Tibial nerve (tissue), 4 donors: ENCODE results near the gene BANP. TPM values are rescaled to one million over a fixed set of nuclear protein-coding genes. Genes with fewer than 3 reads are reported as not detected.
A peak's percentile ranks its signal among the peaks of the same experiment; 100 is the strongest.

ENCODE experiments used
- DNase-seq, 2 donors: peaks; one replicate each; pipeline ENCODE4 v3.0.0-alpha.2; 2019; ENCODE audit warnings: low spot score in 2 of 2
- H3K27ac ChIP-seq, 4 donors: fragments of 200-600 bp; sonication (generic) in 3 of 4; one replicate each; pipeline ENCODE4 v1.5.1; 2017 to 2019; ENCODE audit warnings: mild to moderate bottlenecking in 1 of 4
- H3K27me3 ChIP-seq, 2 donors: fragments of 200-600 bp; sonication (generic) in 1 of 2; one replicate each; pipeline versions ENCODE4 v1.5.1 to v1.6.0; 2017 to 2019
- H3K36me3 ChIP-seq, 3 donors: fragments of 200-600 bp; sonication (generic); one replicate each; pipeline ENCODE4 v1.5.1; 2018 to 2019
- H3K4me1 ChIP-seq, 4 donors: fragments of 200-600 bp; sonication (generic) in 3 of 4; one replicate each; pipeline ENCODE4 v1.5.1; 2017 to 2019
- H3K4me3 ChIP-seq, 4 donors: fragments of 200-600 bp; sonication (generic) in 3 of 4; one replicate each; pipeline ENCODE4 v1.5.1; 2017 to 2019; ENCODE audit warnings: mild to moderate bottlenecking in 1 of 4, moderate library complexity in 1 of 4
- H3K9me3 ChIP-seq, 4 donors: fragments of 200-600 bp; sonication (generic) in 3 of 4; one replicate each; pipeline ENCODE4 v1.5.1; 2017 to 2019
- CTCF ChIP-seq, 5 experiments: fragments of 200-600 bp in 3 of 5; fragments of 450-650 bp in 2 of 5; sonication (generic) in 3 of 5; IDR thresholded peaks; one replicate each; pipeline ENCODE4 v1.5.1; 2016 to 2019; ENCODE audit warnings: antibody characterized with exemption in 5 of 5, mild to moderate bottlenecking in 3 of 5, moderate library complexity in 2 of 5
- EP300 ChIP-seq, 2 donors: sonication (generic); formaldehyde crosslinking; IDR thresholded peaks; one replicate each; pipeline ENCODE4 v1.6.1; 2017; ENCODE audit warnings: antibody characterized with exemption in 2 of 2, mild to moderate bottlenecking in 1 of 2
- POLR2A ChIP-seq, 2 donors: fragments of 450-650 bp; IDR thresholded peaks; one replicate each; pipeline ENCODE4 v1.6.1; 2017; ENCODE audit warnings: antibody characterized with exemption in 2 of 2, mild to moderate bottlenecking in 2 of 2, moderate library complexity in 2 of 2
- WGBS, 2 donors: methylation state at CpG; one replicate each; pipeline ENCODE4 v1.1.5; 2018; 5-methylcytosine and 5-hydroxymethylcytosine counted together
- total RNA-seq, 4 donors: library from RNA; depleted of rRNA; stranded (reverse); fragments of >200 nt; gene quantifications; one replicate each; pipeline ENCODE4 v1.1.0, GENCODE V29; 2016

The BANP gene
- total RNA-seq, 4 donors from 2014 or later: 21.9 to 27.3 (median 24.6) TPM

GRCh38 chr16:87956365-87957231, 5.4 kb downstream of the BANP start:
- Histone ChIP-seq H3K4me1 (peaks cover 0 to 57% (median 37%) of the 10 kb centered on the region in 4 donors), H3K27ac (peak overlapping the region in 3 of 4 donors; percentile 26 to 60 (median 44)), H3K36me3 (peaks cover 0 to 23% (median 0%) of the 10 kb centered on the region in 3 donors), H3K27me3 (no peaks in the 10 kb centered on the region), H3K4me3 (peak overlapping the region in 2 of 4 donors; percentile 14 to 16), H3K9me3 (no peaks in the 10 kb centered on the region)
- 36 to 38% methylated on average over 30 of the region's 30 CpGs for WGBS, 2 donors
- DNase-seq: no peak
- TF ChIP-seq POLR2A (IDR thresholded peaks at IDR 0.05): peak in 1 of 2 donors; percentile 25
- peak in 1 of 2 donors; percentile 48 for TF ChIP-seq EP300 (IDR thresholded peaks at IDR 0.05)
- no peak for TF ChIP-seq CTCF (IDR thresholded peaks at IDR 0.05)

- Histone ChIP-seq H3K36me3 (peaks cover 0 to 23% (median 0%) of the 10 kb centered on the region in 3 donors), H3K9me3 (no peaks in the 10 kb centered on the region), H3K4me3 (no peak overlapping the region), H3K27me3 (no peaks in the 10 kb centered on the region), H3K27ac (peak overlapping the region in 1 of 4 donors; percentile 44), H3K4me1 (peaks cover 0 to 50% (median 31%) of the 10 kb centered on the region in 4 donors)
- DNase-seq: no peak
- TF ChIP-seq CTCF (IDR thresholded peaks at IDR 0.05) (no peak), POLR2A (IDR thresholded peaks at IDR 0.05) (no peak), EP300 (IDR thresholded peaks at IDR 0.05) (no peak)
- WGBS, 2 donors: 89 to 93% methylated on average over 34 of the region's 34 CpGs
Measured at GRCh38 chr16:87957296-87958094, 6.3 kb downstream of the BANP start.

- TF ChIP-seq EP300 (IDR thresholded peaks at IDR 0.05) (no peak), CTCF (IDR thresholded peaks at IDR 0.05) (no peak), POLR2A (IDR thresholded peaks at IDR 0.05) (no peak)
- no peak overlapping the region for H3K4me3 ChIP-seq
- no peaks in the 10 kb centered on the region for H3K27me3 ChIP-seq
- H3K4me1 ChIP-seq: peaks cover 0 to 45% (median 24%) of the 10 kb centered on the region in 4 donors
- H3K27ac ChIP-seq: no peak overlapping the region
- 89 to 90% methylated on average over 9 of the region's 9 CpGs for WGBS, 2 donors
- H3K36me3 ChIP-seq: peaks cover 0 to 23% (median 0%) of the 10 kb centered on the region in 3 donors
- H3K9me3 ChIP-seq: no peaks in the 10 kb centered on the region
- no peak for DNase-seq
Measured at GRCh38 chr16:87958632-87959031, 7.4 kb downstream of the BANP start.

- Histone ChIP-seq H3K27me3 (no peaks in the 10 kb centered on the region), H3K36me3 (peaks cover 0 to 16% (median 0%) of the 10 kb centered on the region in 3 donors), H3K4me1 (peaks cover 0 to 42% (median 19%) of the 10 kb centered on the region in 4 donors), H3K27ac (peak overlapping the region in 1 of 4 donors; percentile 9), H3K9me3 (no peaks in the 10 kb centered on the region), H3K4me3 (peak overlapping the region in 1 of 4 donors; percentile 10)
- 81% methylated on average over 23 of the region's 23 CpGs for WGBS, 2 donors
- no peak for TF ChIP-seq CTCF (IDR thresholded peaks at IDR 0.05)
- no peak for TF ChIP-seq EP300 (IDR thresholded peaks at IDR 0.05)
- TF ChIP-seq POLR2A (IDR thresholded peaks at IDR 0.05): no peak
- no peak for DNase-seq
Measured at GRCh38 chr16:87959391-87959990, 8.3 kb downstream of the BANP start.
